Midbrain (tissue), 1 donor: ENCODE measurements around the gene GJA1.
"Not testable (repeated sequence)": the region's sequence is repeated elsewhere in the genome, so short reads cannot be mapped to it uniquely, and the experiment has no call there.

Experiments used
- DNase-seq: peaks from one replicate; lab custom pipeline; 2025; lab: John Stamatoyannopoulos, UW

GJA1 gene

DNA sequence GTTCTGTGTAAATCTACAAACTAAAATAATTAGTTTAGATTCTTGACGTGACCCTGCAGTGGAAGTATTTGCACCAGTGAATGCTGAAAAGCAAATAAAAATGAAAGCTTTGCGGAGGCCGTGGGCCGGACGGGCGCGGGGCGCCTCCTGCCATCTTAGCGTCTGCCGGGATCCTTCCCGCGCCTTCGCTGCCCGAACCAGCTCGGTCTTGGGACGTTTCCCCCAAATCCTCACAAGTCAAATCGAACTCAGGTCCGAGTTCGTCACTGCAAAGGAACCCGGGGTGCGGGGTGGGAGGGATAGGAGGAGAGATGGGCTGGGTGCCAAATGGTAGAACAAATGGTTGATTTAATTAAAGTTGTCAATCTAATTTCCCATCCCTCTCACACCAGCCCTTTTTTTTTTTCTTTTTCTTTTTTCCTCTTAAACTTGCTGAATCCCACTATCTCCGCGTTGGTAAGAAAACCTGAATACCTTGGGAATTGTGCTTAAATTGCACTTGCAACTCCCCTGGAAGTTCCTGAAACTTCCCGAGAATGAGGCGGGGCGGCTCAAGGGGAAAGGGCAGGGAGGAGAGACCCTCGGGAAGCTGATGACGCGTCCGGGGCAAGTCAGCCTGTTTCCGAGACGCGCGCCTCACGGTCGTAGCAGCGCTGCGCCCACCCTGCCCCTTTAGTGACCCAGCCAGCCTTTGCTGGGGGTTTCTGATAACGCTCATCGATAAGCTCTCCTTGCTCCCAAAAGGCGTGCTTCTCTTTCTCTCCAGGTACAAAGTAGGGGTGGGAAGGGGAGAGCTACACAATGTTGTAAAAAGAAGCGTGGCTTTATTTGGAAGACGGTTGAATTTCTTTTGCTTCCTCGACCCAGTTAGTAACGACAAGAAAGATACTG is 1.8 kb downstream of the GJA1 start:
- no peak for DNase-seq

- DNase-seq: no peak
These were observed 2.6 kb downstream of the GJA1 start for GRCh38 chr6:121437851-121438651.

GRCh38 chr6:121438869-121439268 is 3.4 kb downstream of the GJA1 start:
- no peak for DNase-seq

GRCh38 chr6:121439475-121439874 is 4.0 kb downstream of the GJA1 start:
- DNase-seq: no peak

DNA sequence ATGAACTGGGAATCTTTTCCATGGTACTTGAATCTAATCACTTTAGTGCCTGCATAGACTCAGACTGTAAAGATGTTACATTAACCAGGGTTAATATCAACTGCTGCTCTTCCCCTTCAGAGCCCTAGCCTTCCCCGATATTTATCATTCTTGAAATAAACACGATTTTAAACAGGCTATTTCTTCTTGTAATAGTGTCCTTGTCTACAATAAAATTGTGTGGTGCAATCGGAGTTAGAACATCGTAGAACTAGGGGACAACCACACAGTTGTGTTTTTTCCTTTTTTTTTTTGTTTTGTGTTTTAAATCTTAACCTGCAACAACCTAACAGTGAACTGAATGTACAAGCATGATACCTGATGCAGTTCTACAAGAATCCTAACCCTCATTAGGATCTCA is 4.5 kb downstream of the GJA1 start:
- DNase-seq: no peak

- DNase-seq: no peak
These were observed 6.0 kb downstream of the GJA1 start for GRCh38 chr6:121441477-121441876.

DNA sequence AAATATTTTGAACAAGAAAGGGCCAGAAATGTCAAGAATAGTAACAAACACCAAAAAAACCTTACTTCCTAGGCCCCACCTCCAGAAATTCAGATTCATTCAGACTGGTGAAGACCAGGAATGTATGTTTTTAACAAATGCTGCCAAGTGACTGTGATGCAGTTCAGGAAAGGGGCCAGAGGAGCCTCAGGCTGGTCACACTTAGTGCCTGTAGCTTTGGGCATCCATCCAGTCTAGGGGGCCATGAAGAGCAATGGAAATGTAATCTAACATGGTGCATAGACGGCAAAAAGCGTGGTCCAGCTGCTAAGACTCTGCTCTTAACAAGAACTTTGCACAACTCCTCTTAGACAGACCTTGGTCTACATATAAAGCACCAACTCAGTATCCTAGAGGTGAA is 7.1 kb downstream of the GJA1 start:
- no peak for DNase-seq

- DNase-seq: no peak
These were observed 8.6 kb downstream of the GJA1 start for GRCh38 chr6:121443971-121444541.

DNA sequence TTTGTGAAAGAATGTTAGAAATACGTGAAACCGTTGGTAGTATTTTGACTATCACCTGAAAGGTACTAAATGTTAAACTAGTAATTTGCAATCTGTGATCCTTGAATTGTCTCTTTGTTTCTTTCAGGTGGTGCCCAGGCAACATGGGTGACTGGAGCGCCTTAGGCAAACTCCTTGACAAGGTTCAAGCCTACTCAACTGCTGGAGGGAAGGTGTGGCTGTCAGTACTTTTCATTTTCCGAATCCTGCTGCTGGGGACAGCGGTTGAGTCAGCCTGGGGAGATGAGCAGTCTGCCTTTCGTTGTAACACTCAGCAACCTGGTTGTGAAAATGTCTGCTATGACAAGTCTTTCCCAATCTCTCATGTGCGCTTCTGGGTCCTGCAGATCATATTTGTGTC is 11.3 kb downstream of the GJA1 start:
- DNase-seq: not testable (repeated sequence)

DNA sequence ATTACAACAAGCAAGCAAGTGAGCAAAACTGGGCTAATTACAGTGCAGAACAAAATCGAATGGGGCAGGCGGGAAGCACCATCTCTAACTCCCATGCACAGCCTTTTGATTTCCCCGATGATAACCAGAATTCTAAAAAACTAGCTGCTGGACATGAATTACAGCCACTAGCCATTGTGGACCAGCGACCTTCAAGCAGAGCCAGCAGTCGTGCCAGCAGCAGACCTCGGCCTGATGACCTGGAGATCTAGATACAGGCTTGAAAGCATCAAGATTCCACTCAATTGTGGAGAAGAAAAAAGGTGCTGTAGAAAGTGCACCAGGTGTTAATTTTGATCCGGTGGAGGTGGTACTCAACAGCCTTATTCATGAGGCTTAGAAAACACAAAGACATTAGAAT is 12.3 kb downstream of the GJA1 start:
- not testable (repeated sequence) for DNase-seq

- not testable (repeated sequence) for DNase-seq
These were observed 13.1 kb downstream of the GJA1 start for GRCh38 chr6:121448528-121448927.

GRCh38 chr6:121449331-121449730 is 13.9 kb downstream of the GJA1 start:
- DNase-seq: no peak

DNA sequence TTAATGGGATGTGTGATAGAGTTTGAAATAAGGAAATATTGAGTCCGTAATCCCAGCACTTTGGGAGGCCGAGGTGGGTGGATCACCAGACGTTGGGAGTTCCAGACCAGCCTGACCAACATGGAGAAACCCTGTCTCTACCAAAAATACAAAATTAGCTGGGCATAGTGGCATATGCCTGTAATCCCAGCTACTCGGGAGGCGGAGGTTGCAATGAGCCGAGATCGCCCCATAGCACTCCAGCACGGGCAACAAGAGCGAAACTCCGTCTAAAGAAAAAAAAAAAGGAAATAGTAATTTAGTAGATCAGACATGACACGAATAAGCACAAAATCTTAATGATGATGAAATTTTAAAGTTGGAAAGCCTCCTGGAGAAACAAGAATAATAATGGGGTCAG is 14.8 kb downstream of the GJA1 start:
- no peak for DNase-seq

GRCh38 chr6:121451250-121451649 is 15.8 kb downstream of the GJA1 start:
- no peak for DNase-seq

- no peak for DNase-seq
These were observed 17.7 kb downstream of the GJA1 start for GRCh38 chr6:121453191-121453590.

GRCh38 chr6:121460170-121460569 is 24.7 kb downstream of the GJA1 start:
- no peak for DNase-seq

- no peak for DNase-seq
These were observed 27.6 kb downstream of the GJA1 start for GRCh38 chr6:121463087-121463486.

DNA sequence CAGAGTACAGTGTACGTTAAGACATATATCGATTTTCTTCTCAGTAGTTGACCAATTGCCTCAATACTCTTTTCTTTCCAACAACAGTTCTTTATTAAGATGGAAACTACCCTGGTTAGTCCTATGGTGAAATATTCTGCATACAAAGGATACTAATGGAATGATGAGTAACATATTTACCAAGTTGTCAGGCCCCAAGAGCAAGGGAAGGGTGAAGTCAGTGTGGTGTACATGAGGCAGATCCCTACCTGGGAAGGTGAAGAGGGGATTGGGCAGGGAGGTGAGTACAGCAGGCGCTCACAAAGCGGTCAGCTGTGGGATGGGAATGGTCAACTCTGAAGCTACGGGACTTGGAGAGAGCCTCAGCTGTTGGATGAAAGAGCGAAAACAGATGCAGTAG is 29.7 kb downstream of the GJA1 start:
- no peak for DNase-seq

GRCh38 chr6:121479486-121480098 is 44.1 kb downstream of the GJA1 start:
- DNase-seq: no peak

- no peak for DNase-seq
These were observed 44.8 kb downstream of the GJA1 start for GRCh38 chr6:121480099-121480713.

GRCh38 chr6:121482004-121482693 is 46.7 kb downstream of the GJA1 start:
- no peak for DNase-seq
